Measurements from ENCODE around the gene AGAP6. TPM values are rescaled to one million over a fixed set of nuclear protein-coding genes. Genes with fewer than 3 reads are reported as not detected.
"Not testable (repeated sequence)": the region's sequence is repeated elsewhere in the genome, so short reads cannot be mapped to it uniquely, and the experiment has no call there.

Gene AGAP6
- total RNA-seq, 2 experiments from 2014 or later, result 17.9 to 18.9 TPM

GRCh38 chr10:50014024-50014423 lies 25.8 kb downstream of the AGAP6 start:
- H3K4me3 Mint-ChIP-seq, POLR2A ChIA-PET: not testable (repeated sequence)

DNA sequence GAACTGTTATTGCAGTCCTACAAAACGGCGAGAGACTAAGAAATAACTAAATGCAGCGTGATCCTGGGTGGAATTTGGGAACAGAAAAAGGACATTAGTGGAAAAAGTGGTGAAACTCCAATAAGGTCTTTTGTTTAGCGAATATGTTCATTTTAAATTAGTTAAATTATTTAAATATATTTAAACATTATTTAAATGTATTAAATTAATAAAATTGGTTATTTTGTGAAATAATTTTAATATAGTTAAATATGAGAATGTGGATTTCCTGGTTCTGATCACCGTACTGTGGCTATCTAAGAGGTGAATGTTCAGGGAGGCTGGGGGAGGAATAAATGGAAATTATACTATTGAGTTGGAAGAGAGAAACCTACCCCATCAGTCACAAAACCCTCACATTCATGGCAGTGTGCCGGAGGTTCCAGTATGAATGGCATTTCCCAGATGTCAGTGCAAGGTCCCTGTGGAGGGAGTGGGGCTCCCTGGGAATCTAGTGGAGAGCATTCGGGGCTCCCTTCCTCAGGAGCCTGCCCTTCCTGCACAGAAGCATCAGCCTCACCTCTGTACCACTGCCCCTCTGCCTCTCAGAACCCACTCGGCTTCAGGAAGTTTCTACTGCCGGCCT lies 27.5 kb downstream of the AGAP6 start:
- H3K4me1 Mint-ChIP-seq; POLR2A ChIA-PET; H3K9me3 Mint-ChIP-seq; H3K27me3 Mint-ChIP-seq; H3K4me3 Mint-ChIP-seq; DNase-seq; H3K27ac Mint-ChIP-seq; H3K36me3 Mint-ChIP-seq; ATAC-seq (ENCODE audit: low read depth): not testable (repeated sequence)

More at GRCh38 chr10:50014024-50014423, 25.8 kb downstream of the AGAP6 start:
- H3K9me3 Mint-ChIP-seq; H3K4me1 Mint-ChIP-seq; H3K36me3 Mint-ChIP-seq; ATAC-seq (ENCODE audit: low read depth); H3K27me3 Mint-ChIP-seq; DNase-seq; H3K27ac Mint-ChIP-seq: not testable (repeated sequence)

DNA sequence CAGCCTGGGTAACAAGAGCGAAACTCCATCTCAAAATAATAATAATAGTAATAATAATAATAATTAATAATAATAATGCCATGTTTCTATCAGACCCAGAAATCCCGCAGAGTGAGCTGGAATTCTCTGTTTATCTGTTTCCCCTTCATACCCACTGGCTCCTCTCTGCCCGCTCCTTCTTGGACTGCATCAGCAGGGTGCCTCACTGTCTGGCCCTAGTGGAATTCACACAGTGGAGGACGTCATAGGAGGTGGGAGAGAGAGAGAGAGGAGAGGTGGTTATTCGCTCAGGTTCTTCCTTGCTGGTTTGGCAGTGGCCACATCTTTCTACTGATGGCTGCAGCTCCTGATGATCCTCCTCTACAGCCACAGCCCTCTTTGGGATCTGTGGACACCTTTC lies 28.7 kb downstream of the AGAP6 start:
- H3K27me3 Mint-ChIP-seq; H3K4me1 Mint-ChIP-seq; POLR2A ChIA-PET; ATAC-seq (ENCODE audit: low read depth); H3K36me3 Mint-ChIP-seq; H3K4me3 Mint-ChIP-seq; DNase-seq; H3K9me3 Mint-ChIP-seq; H3K27ac Mint-ChIP-seq: not testable (repeated sequence)

- H3K27ac Mint-ChIP-seq; H3K4me3 Mint-ChIP-seq; POLR2A ChIA-PET; H3K36me3 Mint-ChIP-seq; H3K4me1 Mint-ChIP-seq; DNase-seq; ATAC-seq (ENCODE audit: low read depth); H3K27me3 Mint-ChIP-seq; H3K9me3 Mint-ChIP-seq: not testable (repeated sequence)
Measured at GRCh38 chr10:50017646-50018045, 29.4 kb downstream of the AGAP6 start.

GRCh38 chr10:50019279-50019678 lies 31.1 kb downstream of the AGAP6 start:
- ATAC-seq (ENCODE audit: low read depth); DNase-seq; H3K9me3 Mint-ChIP-seq; H3K4me3 Mint-ChIP-seq; POLR2A ChIA-PET; H3K27ac Mint-ChIP-seq; H3K36me3 Mint-ChIP-seq; H3K4me1 Mint-ChIP-seq: not testable (repeated sequence)
- peaks cover 14% of the 10 kb centered on the region for H3K27me3 Mint-ChIP-seq

GRCh38 chr10:50020451-50021024 lies 32.3 kb downstream of the AGAP6 start:
- ATAC-seq (ENCODE audit: low read depth); H3K27ac Mint-ChIP-seq; H3K9me3 Mint-ChIP-seq; H3K36me3 Mint-ChIP-seq; H3K4me1 Mint-ChIP-seq; DNase-seq; POLR2A ChIA-PET; H3K4me3 Mint-ChIP-seq: not testable (repeated sequence)
- H3K27me3 Mint-ChIP-seq, result peaks cover 20% of the 10 kb centered on the region

DNA sequence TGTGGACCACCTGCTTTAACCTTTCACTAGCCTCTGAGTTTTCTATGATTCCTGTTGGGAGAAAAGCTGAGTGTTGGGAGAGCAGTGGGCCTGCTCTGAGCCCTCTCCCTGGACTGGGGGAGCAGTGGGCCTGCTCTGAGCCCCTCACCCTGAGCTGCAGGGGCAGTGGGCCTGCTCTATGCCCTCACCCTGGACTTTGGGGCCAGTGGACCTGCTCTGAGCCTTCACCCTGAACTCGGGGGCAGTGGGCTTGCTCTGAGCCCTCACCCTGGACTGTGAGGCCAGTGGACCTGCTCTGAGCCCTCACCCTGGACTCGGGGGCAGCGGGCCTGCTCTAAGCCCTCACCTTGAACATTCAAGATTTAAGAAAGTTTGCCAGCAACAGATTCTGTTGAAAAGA lies 33.4 kb downstream of the AGAP6 start:
- Mint-ChIP-seq H3K9me3 (no peaks in the 10 kb centered on the region), H3K36me3 (no peaks in the 10 kb centered on the region), H3K4me3 (no peak overlapping the region), H3K27ac (no peak overlapping the region), H3K27me3 (peaks cover 30% of the 10 kb centered on the region), H3K4me1 (no peaks in the 10 kb centered on the region)
- POLR2A ChIA-PET, result no interaction called here
- ATAC-seq (ENCODE audit: low read depth), result no peak
- no peak for DNase-seq

DNA sequence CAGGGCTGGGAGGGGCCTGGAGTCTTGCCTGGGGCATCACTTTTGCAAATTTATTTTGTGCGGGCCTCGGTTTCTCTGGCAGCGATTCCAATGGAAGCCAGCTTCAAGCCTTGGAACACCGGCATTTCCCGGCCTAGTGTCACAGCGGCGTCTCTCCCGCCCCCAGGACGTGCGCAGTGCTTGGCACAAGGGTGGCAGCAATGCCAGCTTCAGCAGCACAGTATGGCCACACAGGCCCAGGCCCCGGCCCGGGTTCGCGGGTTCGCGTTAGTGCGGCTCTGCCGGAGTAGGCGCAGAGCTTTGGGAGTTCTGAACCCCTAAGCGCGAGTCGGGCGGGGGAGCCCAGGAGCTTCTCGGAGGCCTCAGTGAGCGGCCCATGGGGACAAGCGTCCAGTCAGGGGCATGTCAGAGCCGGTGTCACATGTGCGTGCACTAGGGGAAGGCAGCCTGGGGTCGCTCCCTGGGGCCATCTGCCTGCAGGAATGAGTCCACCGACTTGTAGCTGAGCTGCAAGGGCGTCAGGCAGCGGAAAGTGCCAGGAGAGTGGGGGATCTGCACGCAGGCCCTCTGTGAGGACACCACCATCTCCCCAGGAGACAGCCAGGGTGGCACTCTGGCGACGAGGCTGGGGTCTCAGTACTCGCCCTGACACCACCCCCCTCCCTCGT lies 36.6 kb downstream of the AGAP6 start:
- not testable (repeated sequence) for H3K4me3 Mint-ChIP-seq

DNA sequence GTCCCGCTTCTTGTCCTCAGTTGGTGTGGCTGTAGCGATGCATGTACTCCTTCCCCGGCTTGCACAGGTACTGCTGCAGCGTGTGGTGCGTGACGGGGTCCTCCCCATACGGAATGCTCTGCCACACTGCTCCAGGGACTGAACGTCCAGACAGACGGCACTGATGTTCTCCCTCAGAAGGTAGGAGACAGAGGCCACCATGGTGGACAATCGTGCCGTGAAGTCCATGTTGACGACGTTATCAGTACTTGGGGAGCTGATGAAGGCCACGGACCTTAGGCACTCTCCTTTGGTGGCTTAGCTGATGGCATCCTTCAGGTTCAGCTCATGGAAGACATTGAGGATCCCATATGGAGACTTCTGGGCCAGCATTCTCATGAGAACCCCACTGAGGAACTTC lies 37.4 kb downstream of the AGAP6 start:
- Mint-ChIP-seq H3K27ac (no peak overlapping the region), H3K4me1 (no peaks in the 10 kb centered on the region), H3K9me3 (no peaks in the 10 kb centered on the region), H3K27me3 (peaks cover 30% of the 10 kb centered on the region), H3K4me3 (no peak overlapping the region), H3K36me3 (no peaks in the 10 kb centered on the region)
- POLR2A ChIA-PET, result no interaction called here
- no peak for ATAC-seq (ENCODE audit: low read depth)
- DNase-seq, result no peak

More for the DNA sequence above, 36.6 kb downstream of the AGAP6 start:
- H3K27ac Mint-ChIP-seq; H3K36me3 Mint-ChIP-seq; H3K4me1 Mint-ChIP-seq; ATAC-seq (ENCODE audit: low read depth); DNase-seq; H3K9me3 Mint-ChIP-seq; POLR2A ChIA-PET: not testable (repeated sequence)
- H3K27me3 Mint-ChIP-seq, result peaks cover 30% of the 10 kb centered on the region

DNA sequence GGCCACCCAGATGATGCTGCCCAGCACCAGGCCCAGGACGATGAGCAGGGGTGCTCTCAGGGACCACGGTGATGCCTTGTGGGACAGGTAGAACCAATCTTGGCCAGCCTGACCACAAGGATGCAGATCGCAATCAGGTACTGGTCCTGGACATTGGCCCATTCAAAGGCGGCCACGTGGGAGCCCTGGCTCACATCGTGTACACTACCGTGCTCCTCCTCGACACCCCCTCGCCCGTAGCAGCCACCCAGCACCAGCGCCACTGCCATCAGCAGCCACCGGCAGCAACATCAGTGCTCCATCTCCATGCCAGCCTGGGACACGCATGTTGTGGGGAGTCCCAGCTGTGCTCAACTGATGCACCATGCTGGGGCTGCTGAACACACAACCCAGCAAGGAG lies 39.0 kb downstream of the AGAP6 start:
- DNase-seq (no peak), ATAC-seq (ENCODE audit: low read depth) (no peak)
- POLR2A ChIA-PET, result no interaction called here
- H3K27me3 Mint-ChIP-seq, result peaks cover 28% of the 10 kb centered on the region
- H3K27ac Mint-ChIP-seq, result no peak overlapping the region
- no peak overlapping the region for H3K4me3 Mint-ChIP-seq
- no peaks in the 10 kb centered on the region for H3K9me3 Mint-ChIP-seq
- no peaks in the 10 kb centered on the region for H3K4me1 Mint-ChIP-seq
- H3K36me3 Mint-ChIP-seq, result no peaks in the 10 kb centered on the region

DNA sequence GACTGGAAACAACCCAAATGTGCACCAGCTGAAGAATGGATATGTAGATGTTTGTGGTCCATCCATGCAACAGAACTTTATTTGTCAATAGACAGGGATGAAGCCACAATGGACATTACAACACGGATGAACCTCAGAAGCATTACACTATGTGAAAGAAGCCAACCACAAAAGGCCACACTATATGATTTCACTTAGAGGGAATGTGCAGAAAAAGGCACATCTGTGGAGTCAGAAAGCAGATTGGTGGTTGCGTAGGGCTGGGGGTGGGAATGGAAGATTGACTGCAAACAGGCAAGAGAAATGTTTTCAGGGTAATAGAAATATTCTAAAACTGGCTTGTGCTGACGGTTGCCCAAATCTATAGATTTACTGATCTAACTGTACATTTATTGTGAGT lies 45.3 kb downstream of the AGAP6 start:
- Mint-ChIP-seq H3K27me3 (peaks cover 7% of the 10 kb centered on the region), H3K36me3 (no peaks in the 10 kb centered on the region), H3K9me3 (no peaks in the 10 kb centered on the region), H3K4me3 (no peak overlapping the region), H3K27ac (no peak overlapping the region), H3K4me1 (no peaks in the 10 kb centered on the region)
- no peak for ATAC-seq (ENCODE audit: low read depth)
- POLR2A ChIA-PET, result no interaction called here
- no peak for DNase-seq

- H3K27ac Mint-ChIP-seq; POLR2A ChIA-PET; H3K4me1 Mint-ChIP-seq; DNase-seq; H3K4me3 Mint-ChIP-seq; ATAC-seq (ENCODE audit: low read depth); H3K36me3 Mint-ChIP-seq; H3K9me3 Mint-ChIP-seq: not testable (repeated sequence)
- H3K27me3 Mint-ChIP-seq, result peaks cover 10% of the 10 kb centered on the region
Measured at GRCh38 chr10:50035337-50035736, 47.1 kb downstream of the AGAP6 start.

- POLR2A ChIA-PET, result no interaction called here
- Mint-ChIP-seq H3K27ac (no peak overlapping the region), H3K4me1 (no peaks in the 10 kb centered on the region), H3K4me3 (no peak overlapping the region), H3K36me3 (no peaks in the 10 kb centered on the region), H3K9me3 (no peaks in the 10 kb centered on the region), H3K27me3 (peaks cover 2% of the 10 kb centered on the region)
- ATAC-seq (ENCODE audit: low read depth) (no peak), DNase-seq (no peak)
Measured at GRCh38 chr10:50044941-50045664, 56.9 kb downstream of the AGAP6 start.

DNA sequence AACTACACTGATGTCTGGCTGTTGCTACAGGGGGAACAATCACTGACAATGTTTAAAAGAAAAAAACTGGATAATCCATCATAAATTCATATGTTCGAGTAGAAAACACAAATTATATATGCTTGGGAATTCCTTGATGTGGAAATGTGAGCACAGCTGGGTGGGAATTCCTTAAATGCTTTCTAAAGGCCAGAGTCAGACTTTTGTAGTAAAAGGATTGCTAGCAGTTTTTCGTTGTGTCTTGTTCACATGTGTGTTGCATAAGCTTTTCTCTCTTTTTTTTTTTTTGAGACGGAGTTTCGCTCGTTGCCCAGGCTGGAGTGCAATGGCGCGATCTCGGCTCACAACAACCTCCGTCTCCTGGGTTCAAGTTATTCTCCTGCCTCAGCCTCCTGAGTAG lies 58.3 kb downstream of the AGAP6 start:
- H3K4me3 Mint-ChIP-seq; H3K4me1 Mint-ChIP-seq; ATAC-seq (ENCODE audit: low read depth); H3K9me3 Mint-ChIP-seq; POLR2A ChIA-PET; H3K27me3 Mint-ChIP-seq; H3K27ac Mint-ChIP-seq; DNase-seq; H3K36me3 Mint-ChIP-seq: not testable (repeated sequence)

All from activated naive CD8-positive, alpha-beta T cell treated with anti-CD3 and anti-CD28 coated beads, Interleukin-2, amount 10 ng/mL, durations not matched to agents 7 days and 5 days (primary cell).